ENCODE measurements around the gene HNRNPH2.

GRCh38 chrX:101369687-101370086, 38.3 kb upstream of the HNRNPH2 start:
- TF ChIP-seq CTCF (IDR thresholded peaks at IDR 0.05; ENCODE audit: insufficient read depth, low read length, poor library complexity, severe bottlenecking) (no peak), EZH2phosphoT487 (conservative IDR thresholded peaks at IDR 0.05; ENCODE audit: low read length) (no peak)
